Activated CD8-positive, alpha-beta T cell treated with anti-CD3 and anti-CD28 coated beads, Interleukin-2, amount 10 ng/mL, durations not matched to agents 7 days and 5 days (primary cell): ENCODE results near the gene ATP12A. TPM values are rescaled to one million over a fixed set of nuclear protein-coding genes. Genes with fewer than 3 reads are reported as not detected.

Experiments used
- ATAC-seq: fragments of 150-1000 bp; cut with Tn5 transposase; one replicate; pipeline ENCODE4 v1.10.0; 2021; ENCODE audit warnings: moderate library complexity
- CTCF ChIA-PET: fragments of 350-600 bp; sonication (Branson Sonifier 250); formaldehyde crosslinking; loops from one replicate; lab custom pipeline; 2021; ENCODE audit warnings: antibody characterized with exemption; lab: Charles Lee
- POLR2A ChIA-PET: fragments of 350-600 bp; sonication (Branson Sonifier 250); formaldehyde crosslinking; loops from one replicate; lab custom pipeline; 2021; ENCODE audit warnings: antibody characterized with exemption; lab: Charles Lee
- DNase-seq: peaks from one replicate; pipeline ENCODE4 v3.0.0-alpha.2; 2020
- H3K27ac Mint-ChIP-seq: one replicate; pipeline ENCODE4 v1.8.0; 2021; ENCODE audit warnings: mild to moderate bottlenecking, mixed read lengths
- H3K27me3 Mint-ChIP-seq: one replicate; pipeline ENCODE4 v1.8.0; 2021; ENCODE audit warnings: low read depth, mixed read lengths
- H3K36me3 Mint-ChIP-seq: one replicate; pipeline ENCODE4 v1.8.0; 2021; ENCODE audit warnings: low read depth, mixed read lengths
- H3K4me1 Mint-ChIP-seq: one replicate; pipeline ENCODE4 v1.8.0; 2021; ENCODE audit warnings: low read depth, mixed read lengths
- H3K4me3 Mint-ChIP-seq: one replicate; pipeline ENCODE4 v1.8.0; 2021; ENCODE audit warnings: mild to moderate bottlenecking, mixed read lengths
- H3K9me3 Mint-ChIP-seq: one replicate; pipeline ENCODE4 v1.8.0; 2022; ENCODE audit warnings: mixed read lengths; ENCODE audit not compliant: insufficient read depth
- total RNA-seq, 2 experiments: library from RNA; stranded (reverse); gene quantifications; one replicate each; pipeline ENCODE4 v1.2.3, GENCODE V29; 2021

ATP12A gene
- total RNA-seq, 2 experiments from 2014 or later, result 0.05 to 0.08 TPM

- Mint-ChIP-seq H3K9me3 (no peaks in the 10 kb centered on the region), H3K36me3 (no peaks in the 10 kb centered on the region), H3K27ac (no peak overlapping the region), H3K27me3 (peaks cover 61% of the 10 kb centered on the region), H3K4me1 (peaks cover 15% of the 10 kb centered on the region), H3K4me3 (peak overlapping the region; percentile 66)
- DNase-seq (no peak), ATAC-seq (no peak)
- ChIA-PET CTCF (interaction anchor here (1.3 to 1.7 kb wide), 3 partner anchors 54 to 248 kb away, joined by 3 to 5 read pairs (median 3); no protein-coding TSS in a partner anchor), POLR2A (no interaction called here)
These were observed 67.8 kb downstream of the ATP12A start for GRCh38 chr13:24748061-24748400.

DNA sequence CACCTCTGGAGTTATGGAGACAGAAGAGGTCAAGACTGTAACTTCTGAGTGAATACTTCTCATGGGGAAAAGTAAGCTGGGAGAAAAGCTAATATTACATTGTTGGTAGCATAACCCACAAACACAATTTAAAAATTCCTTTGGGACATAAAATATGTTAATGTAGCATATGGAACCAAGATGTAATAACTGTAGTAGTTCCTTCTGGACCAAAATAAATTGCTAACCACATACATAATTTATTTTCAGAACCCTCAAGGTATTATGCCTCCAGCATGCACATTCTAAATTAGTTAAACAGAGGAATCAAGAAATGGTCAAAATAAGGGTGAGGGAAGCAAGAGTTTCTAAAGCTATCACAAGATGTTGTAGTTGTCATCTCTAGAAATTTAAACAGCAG is 79.0 kb downstream of the ATP12A start:
- no peaks in the 10 kb centered on the region for H3K4me1 Mint-ChIP-seq
- DNase-seq (no peak), ATAC-seq (no peak)
- POLR2A ChIA-PET, result no interaction called here
- H3K9me3 Mint-ChIP-seq, result no peaks in the 10 kb centered on the region
- H3K36me3 Mint-ChIP-seq, result no peaks in the 10 kb centered on the region
- CTCF ChIA-PET, result no interaction called here
- H3K27ac Mint-ChIP-seq, result no peak overlapping the region
- peaks cover 35% of the 10 kb centered on the region for H3K27me3 Mint-ChIP-seq
- H3K4me3 Mint-ChIP-seq, result no peak overlapping the region

Other genes starting within 250 kb of the ATP12A start
- 10 to 100 TPM; 52.1 to 53.5 TPM for gene PARP4, start 167.6 kb upstream of the ATP12A start, total RNA-seq
- gene RNF17, start 83.8 kb downstream of the ATP12A start, total RNA-seq, result not detected